ENCODE measurements around the gene KCNJ11.
"Not testable (repeated sequence)": the region's sequence is repeated elsewhere in the genome, so short reads cannot be mapped to it uniquely, and the experiment has no call there.

The KCNJ11 gene

GRCh38 chr11:17388609-17389210 is at the start of gene KCNJ11:
TSS of gene KCNJ11 (minus strand) at chr11:17388659. CDS start at chr11:17388091, 568 bp downstream.
- H3K4me1 ChIP-seq (ENCODE audit: control insufficient read depth, low read depth, low read length) = peaks cover 4% of the 10 kb centered on the region
- H3K27me3 ChIP-seq (ENCODE audit: control insufficient read depth, insufficient read depth, low read length) = no peaks in the 10 kb centered on the region
- peak within 1 kb of the TSS; percentile 55 for H3K4me3 ChIP-seq (ENCODE audit: low read length)
- no peak within 1 kb of the TSS for H3K9ac ChIP-seq (ENCODE audit: low read length)
- H3K27ac ChIP-seq (ENCODE audit: low read length) = no peak within 1 kb of the TSS
- no peaks in the 10 kb centered on the region for H3K36me3 ChIP-seq (ENCODE audit: control insufficient read depth, low read depth, low read length)
- no peaks in the 10 kb centered on the region for H3K9me3 ChIP-seq (ENCODE audit: control insufficient read depth, low read depth, low read length)

DNA sequence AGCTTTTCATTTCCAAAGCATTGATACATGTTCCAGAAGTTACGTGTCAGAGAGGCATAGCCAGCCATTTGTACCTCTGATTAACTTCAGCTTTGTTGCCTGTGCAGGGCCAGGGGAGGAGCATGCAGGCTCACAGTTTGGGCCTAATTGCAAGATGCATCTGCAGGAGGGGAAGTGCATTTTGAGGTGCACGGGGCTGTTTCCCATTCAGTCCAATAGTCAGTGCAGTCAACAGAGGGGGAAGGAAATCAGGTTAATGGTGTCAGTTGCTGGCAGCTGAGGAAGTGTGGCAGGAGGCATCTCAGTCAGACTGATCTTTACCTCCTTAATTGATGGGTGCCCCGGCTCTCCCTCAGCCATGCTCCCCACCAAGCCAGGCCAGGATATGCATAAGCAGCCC is 48.9 kb upstream of the KCNJ11 start:
- Histone ChIP-seq H3K9ac (ENCODE audit: low read length) (no peak overlapping the region), H3K27me3 (ENCODE audit: control insufficient read depth, insufficient read depth, low read length) (peaks cover 28% of the 10 kb centered on the region), H3K4me1 (ENCODE audit: control insufficient read depth, low read depth, low read length) (peaks cover 3% of the 10 kb centered on the region), H3K36me3 (ENCODE audit: control insufficient read depth, low read depth, low read length) (no peaks in the 10 kb centered on the region), H3K9me3 (ENCODE audit: control insufficient read depth, low read depth, low read length) (no peaks in the 10 kb centered on the region), H3K4me3 (ENCODE audit: low read length) (no peak overlapping the region), H3K27ac (ENCODE audit: low read length) (no peak overlapping the region)

GRCh38 chr11:17434108-17434507 is 45.6 kb upstream of the KCNJ11 start:
- Histone ChIP-seq H3K36me3 (ENCODE audit: control insufficient read depth, low read depth, low read length) (no peaks in the 10 kb centered on the region), H3K4me1 (ENCODE audit: control insufficient read depth, low read depth, low read length) (peaks cover 3% of the 10 kb centered on the region), H3K9me3 (ENCODE audit: control insufficient read depth, low read depth, low read length) (no peaks in the 10 kb centered on the region), H3K4me3 (ENCODE audit: low read length) (no peak overlapping the region), H3K27ac (ENCODE audit: low read length) (no peak overlapping the region), H3K9ac (ENCODE audit: low read length) (no peak overlapping the region), H3K27me3 (ENCODE audit: control insufficient read depth, insufficient read depth, low read length) (peaks cover 12% of the 10 kb centered on the region)

DNA sequence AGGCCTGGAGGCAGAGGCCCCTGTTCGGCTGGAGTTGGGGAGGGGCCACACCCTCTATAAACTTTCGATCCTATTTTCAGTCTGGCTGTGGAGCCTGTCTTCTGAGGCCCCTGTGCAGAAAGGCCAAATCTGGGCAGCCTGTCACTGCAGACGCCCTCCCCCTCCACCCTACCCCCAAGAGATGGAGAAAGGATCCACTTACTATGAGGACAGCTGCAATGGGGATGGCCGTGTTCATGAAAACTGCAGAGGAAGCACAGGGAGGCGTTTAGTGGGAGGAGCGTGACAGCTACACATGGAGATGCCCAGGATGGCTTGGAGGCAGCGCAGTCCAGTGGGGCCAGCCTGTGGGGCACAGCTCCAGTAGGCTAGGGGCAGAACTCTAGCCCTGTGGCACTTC is 43.5 kb upstream of the KCNJ11 start:
- H3K4me1 ChIP-seq (ENCODE audit: control insufficient read depth, low read depth, low read length) = peaks cover 3% of the 10 kb centered on the region
- no peak overlapping the region for H3K9ac ChIP-seq (ENCODE audit: low read length)

DNA sequence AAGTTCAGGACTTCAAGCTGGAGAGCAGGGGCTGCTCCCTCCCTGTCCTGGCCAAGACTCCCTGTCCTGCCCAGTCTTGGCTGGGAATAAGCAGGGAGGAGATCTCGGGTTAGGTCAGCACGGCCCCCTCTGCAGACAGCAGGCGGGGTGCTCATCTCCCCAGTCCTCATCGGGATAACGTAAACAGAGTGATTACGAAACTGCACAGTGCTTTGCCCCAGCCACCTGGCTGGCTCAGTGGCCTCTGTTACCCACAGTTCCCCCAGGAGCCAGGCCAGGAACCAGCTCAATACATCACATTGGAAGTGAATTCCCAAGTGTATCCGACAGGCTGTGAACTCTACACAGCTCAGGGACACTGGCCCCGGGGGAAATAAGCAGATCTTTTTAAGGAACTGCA is 42.7 kb upstream of the KCNJ11 start:
- H3K27ac ChIP-seq (ENCODE audit: low read length) = no peak overlapping the region
- H3K4me1 ChIP-seq (ENCODE audit: control insufficient read depth, low read depth, low read length) = peaks cover 3% of the 10 kb centered on the region
- no peaks in the 10 kb centered on the region for H3K36me3 ChIP-seq (ENCODE audit: control insufficient read depth, low read depth, low read length)
- H3K9ac ChIP-seq (ENCODE audit: low read length) = no peak overlapping the region
- no peaks in the 10 kb centered on the region for H3K9me3 ChIP-seq (ENCODE audit: control insufficient read depth, low read depth, low read length)
- no peak overlapping the region for H3K4me3 ChIP-seq (ENCODE audit: low read length)
- no peaks in the 10 kb centered on the region for H3K27me3 ChIP-seq (ENCODE audit: control insufficient read depth, insufficient read depth, low read length)

More for the DNA sequence above, 43.5 kb upstream of the KCNJ11 start:
- H3K27me3 ChIP-seq (ENCODE audit: control insufficient read depth, insufficient read depth, low read length) = no peaks in the 10 kb centered on the region
- no peak overlapping the region for H3K27ac ChIP-seq (ENCODE audit: low read length)
- H3K4me3 ChIP-seq (ENCODE audit: low read length) = no peak overlapping the region
- no peaks in the 10 kb centered on the region for H3K9me3 ChIP-seq (ENCODE audit: control insufficient read depth, low read depth, low read length)
- no peaks in the 10 kb centered on the region for H3K36me3 ChIP-seq (ENCODE audit: control insufficient read depth, low read depth, low read length)

DNA sequence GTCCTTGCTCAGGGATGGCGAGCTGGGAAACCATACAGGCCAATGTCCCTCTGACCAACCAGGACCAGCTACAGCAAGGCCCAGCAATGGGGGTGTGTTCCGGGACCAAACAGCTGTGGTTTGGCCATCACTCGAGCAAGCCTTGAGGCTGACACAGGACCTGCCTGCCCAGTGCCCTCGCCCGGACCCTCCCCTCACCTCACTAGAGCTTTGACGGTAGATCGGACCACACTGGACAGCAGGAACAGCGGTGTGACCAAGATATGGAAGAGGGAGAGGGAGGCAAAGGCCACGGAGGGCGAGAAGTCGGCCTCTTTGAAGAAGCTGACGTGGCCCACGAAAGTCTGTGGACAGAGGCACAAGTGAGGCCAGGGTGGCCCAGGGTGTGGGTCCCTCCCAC is 42.2 kb upstream of the KCNJ11 start:
- Histone ChIP-seq H3K27me3 (ENCODE audit: control insufficient read depth, insufficient read depth, low read length) (no peaks in the 10 kb centered on the region), H3K27ac (ENCODE audit: low read length) (no peak overlapping the region), H3K4me3 (ENCODE audit: low read length) (no peak overlapping the region), H3K36me3 (ENCODE audit: control insufficient read depth, low read depth, low read length) (no peaks in the 10 kb centered on the region), H3K9me3 (ENCODE audit: control insufficient read depth, low read depth, low read length) (no peaks in the 10 kb centered on the region), H3K4me1 (ENCODE audit: control insufficient read depth, low read depth, low read length) (peaks cover 3% of the 10 kb centered on the region), H3K9ac (ENCODE audit: low read length) (no peak overlapping the region)

GRCh38 chr11:17428925-17429324 is 40.5 kb upstream of the KCNJ11 start:
- Histone ChIP-seq H3K9me3 (ENCODE audit: control insufficient read depth, low read depth, low read length) (no peaks in the 10 kb centered on the region), H3K36me3 (ENCODE audit: control insufficient read depth, low read depth, low read length) (no peaks in the 10 kb centered on the region), H3K4me3 (ENCODE audit: low read length) (no peak overlapping the region), H3K27ac (ENCODE audit: low read length) (no peak overlapping the region), H3K27me3 (ENCODE audit: control insufficient read depth, insufficient read depth, low read length) (no peaks in the 10 kb centered on the region), H3K9ac (ENCODE audit: low read length) (no peak overlapping the region), H3K4me1 (ENCODE audit: control insufficient read depth, low read depth, low read length) (no peaks in the 10 kb centered on the region)

GRCh38 chr11:17428261-17428660 is 39.8 kb upstream of the KCNJ11 start:
- no peaks in the 10 kb centered on the region for H3K4me1 ChIP-seq (ENCODE audit: control insufficient read depth, low read depth, low read length)

GRCh38 chr11:17426233-17426632 is 37.8 kb upstream of the KCNJ11 start:
- not testable (repeated sequence) for H3K27me3 ChIP-seq (ENCODE audit: control insufficient read depth, insufficient read depth, low read length); H3K4me1 ChIP-seq (ENCODE audit: control insufficient read depth, low read depth, low read length); H3K27ac ChIP-seq (ENCODE audit: low read length); H3K9me3 ChIP-seq (ENCODE audit: control insufficient read depth, low read depth, low read length); H3K9ac ChIP-seq (ENCODE audit: low read length); H3K36me3 ChIP-seq (ENCODE audit: control insufficient read depth, low read depth, low read length); H3K4me3 ChIP-seq (ENCODE audit: low read length)

More at GRCh38 chr11:17428261-17428660, 39.8 kb upstream of the KCNJ11 start:
- H3K27ac ChIP-seq (ENCODE audit: low read length) = no peak overlapping the region
- no peak overlapping the region for H3K9ac ChIP-seq (ENCODE audit: low read length)
- no peak overlapping the region for H3K4me3 ChIP-seq (ENCODE audit: low read length)
- no peaks in the 10 kb centered on the region for H3K9me3 ChIP-seq (ENCODE audit: control insufficient read depth, low read depth, low read length)
- no peaks in the 10 kb centered on the region for H3K36me3 ChIP-seq (ENCODE audit: control insufficient read depth, low read depth, low read length)
- H3K27me3 ChIP-seq (ENCODE audit: control insufficient read depth, insufficient read depth, low read length) = no peaks in the 10 kb centered on the region

DNA sequence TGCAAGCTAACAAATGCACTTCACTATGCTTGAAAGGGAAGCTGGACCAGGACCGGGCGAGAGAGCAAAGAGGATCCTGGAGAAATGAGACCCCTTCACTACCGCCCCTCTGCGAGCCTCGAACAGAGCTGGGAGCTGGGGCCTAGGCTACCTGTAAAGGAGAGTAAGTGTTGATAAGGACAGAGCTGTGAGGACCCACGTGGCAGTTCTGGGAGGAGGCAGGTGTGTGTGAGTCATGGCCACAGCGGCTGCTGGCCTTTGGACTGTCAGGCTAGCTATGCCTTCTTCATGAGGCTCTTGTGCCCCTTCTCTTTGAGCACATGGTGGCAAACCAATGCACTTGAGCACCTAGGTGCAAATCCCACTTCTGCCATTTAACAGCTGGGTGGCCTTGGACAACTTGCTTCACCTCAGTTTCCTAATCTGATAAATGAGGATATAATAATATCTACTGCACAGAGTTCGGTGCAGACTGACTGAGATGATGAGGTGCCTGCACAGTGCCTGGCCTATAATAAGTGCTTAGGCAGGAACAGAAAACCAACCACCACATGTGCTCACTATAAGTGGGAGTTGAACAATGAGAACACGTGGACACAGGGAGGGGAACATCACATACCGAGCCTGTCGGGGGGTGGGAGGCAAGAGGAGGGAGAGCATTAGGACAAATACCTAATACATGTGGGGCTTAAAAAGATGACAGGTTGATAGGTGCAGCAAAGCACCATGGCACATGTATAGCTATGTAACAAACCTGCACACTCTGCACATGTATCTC is 35.3 kb upstream of the KCNJ11 start:
- no peaks in the 10 kb centered on the region for H3K27me3 ChIP-seq (ENCODE audit: control insufficient read depth, insufficient read depth, low read length)
- H3K27ac ChIP-seq (ENCODE audit: low read length) = no peak overlapping the region
- peaks cover 2% of the 10 kb centered on the region for H3K4me1 ChIP-seq (ENCODE audit: control insufficient read depth, low read depth, low read length)
- H3K4me3 ChIP-seq (ENCODE audit: low read length) = no peak overlapping the region
- no peak overlapping the region for H3K9ac ChIP-seq (ENCODE audit: low read length)
- no peaks in the 10 kb centered on the region for H3K36me3 ChIP-seq (ENCODE audit: control insufficient read depth, low read depth, low read length)
- no peaks in the 10 kb centered on the region for H3K9me3 ChIP-seq (ENCODE audit: control insufficient read depth, low read depth, low read length)

GRCh38 chr11:17421781-17422180 is 33.3 kb upstream of the KCNJ11 start:
- H3K9me3 ChIP-seq (ENCODE audit: control insufficient read depth, low read depth, low read length) = no peaks in the 10 kb centered on the region
- no peak overlapping the region for H3K9ac ChIP-seq (ENCODE audit: low read length)
- H3K36me3 ChIP-seq (ENCODE audit: control insufficient read depth, low read depth, low read length) = no peaks in the 10 kb centered on the region
- no peaks in the 10 kb centered on the region for H3K27me3 ChIP-seq (ENCODE audit: control insufficient read depth, insufficient read depth, low read length)
- H3K4me3 ChIP-seq (ENCODE audit: low read length) = no peak overlapping the region
- H3K27ac ChIP-seq (ENCODE audit: low read length) = no peak overlapping the region
- H3K4me1 ChIP-seq (ENCODE audit: control insufficient read depth, low read depth, low read length) = peaks cover 2% of the 10 kb centered on the region

Data from iPS-18a (cell line).